ENCODE results near the gene GFPT2. TPM values are rescaled to one million over a fixed set of nuclear protein-coding genes. Genes with fewer than 3 reads are reported as not detected.
"Not testable (repeated sequence)": the region's sequence is repeated elsewhere in the genome, so short reads cannot be mapped to it uniquely, and the experiment has no call there.

Gene GFPT2
- total RNA-seq, 2 donors from 2014 or later, result 3.9 to 17.5 TPM

DNA sequence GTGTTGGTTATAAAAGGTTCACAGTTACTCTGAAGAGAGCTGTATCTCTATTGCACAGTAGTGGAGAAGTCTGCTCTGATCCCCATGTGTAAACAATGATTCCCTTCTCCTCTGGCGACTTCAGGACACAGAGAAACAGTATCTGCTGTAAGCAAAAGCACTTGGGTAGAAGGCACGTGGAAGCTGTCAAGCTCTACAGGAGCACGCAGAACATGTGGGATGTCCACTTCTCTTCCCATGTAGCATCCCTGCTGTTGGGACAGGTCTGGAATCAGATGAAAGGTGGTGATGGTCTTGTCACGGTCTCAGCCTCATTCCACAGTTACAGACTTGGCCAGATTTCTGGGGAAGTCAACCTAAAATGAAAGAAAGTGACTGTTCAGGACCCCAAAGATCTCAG, 51.9 kb downstream of the GFPT2 start:
- Histone ChIP-seq H3K36me3 (replicated peaks in 1 of 2; ENCODE audit: insufficient read depth in 1 of 2, low read depth in 2 of 2) (no peaks in the 10 kb centered on the region), H3K27me3 (no peaks in the 10 kb centered on the region), H3K4me1 (no peaks in the 10 kb centered on the region), H3K27ac (no peak overlapping the region), H3K4me3 (no peak overlapping the region), H3K9me3 (no peaks in the 10 kb centered on the region)
- no peak for TF ChIP-seq POLR2A (IDR thresholded peaks at IDR 0.05)
- TF ChIP-seq, protein P1, sequence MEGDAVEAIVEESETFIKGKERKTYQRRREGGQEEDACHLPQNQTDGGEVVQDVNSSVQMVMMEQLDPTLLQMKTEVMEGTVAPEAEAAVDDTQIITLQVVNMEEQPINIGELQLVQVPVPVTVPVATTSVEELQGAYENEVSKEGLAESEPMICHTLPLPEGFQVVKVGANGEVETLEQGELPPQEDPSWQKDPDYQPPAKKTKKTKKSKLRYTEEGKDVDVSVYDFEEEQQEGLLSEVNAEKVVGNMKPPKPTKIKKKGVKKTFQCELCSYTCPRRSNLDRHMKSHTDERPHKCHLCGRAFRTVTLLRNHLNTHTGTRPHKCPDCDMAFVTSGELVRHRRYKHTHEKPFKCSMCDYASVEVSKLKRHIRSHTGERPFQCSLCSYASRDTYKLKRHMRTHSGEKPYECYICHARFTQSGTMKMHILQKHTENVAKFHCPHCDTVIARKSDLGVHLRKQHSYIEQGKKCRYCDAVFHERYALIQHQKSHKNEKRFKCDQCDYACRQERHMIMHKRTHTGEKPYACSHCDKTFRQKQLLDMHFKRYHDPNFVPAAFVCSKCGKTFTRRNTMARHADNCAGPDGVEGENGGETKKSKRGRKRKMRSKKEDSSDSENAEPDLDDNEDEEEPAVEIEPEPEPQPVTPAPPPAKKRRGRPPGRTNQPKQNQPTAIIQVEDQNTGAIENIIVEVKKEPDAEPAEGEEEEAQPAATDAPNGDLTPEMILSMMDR (IDR thresholded peaks at IDR 0.05), result no peak
- 57 to 61% methylated on average over 4 of the region's 4 CpGs for WGBS, 2 donors
- no peak for DNase-seq
- no peak for ATAC-seq
- intact Hi-C loops (cut with DNase I), result no loop called here

DNA sequence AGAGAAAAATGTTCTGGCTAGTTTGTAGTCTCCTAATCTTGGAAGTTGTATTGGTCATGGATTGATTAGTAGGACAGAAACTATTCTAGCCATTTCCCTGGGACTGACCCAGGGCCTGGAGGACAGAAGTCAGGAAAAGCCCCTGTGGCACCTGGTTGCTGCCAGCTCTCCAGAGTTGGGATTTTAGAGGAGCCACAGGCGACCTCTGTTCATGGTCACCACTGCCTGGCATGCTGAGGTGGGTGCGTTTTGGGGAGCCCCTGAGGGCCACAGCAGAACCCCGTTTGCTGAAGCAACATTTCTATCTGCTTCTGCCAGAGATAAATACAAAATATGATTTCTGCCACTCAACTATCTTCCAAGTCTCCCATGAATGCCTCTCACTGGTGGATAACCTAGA, 53.6 kb downstream of the GFPT2 start:
- Histone ChIP-seq H3K36me3 (replicated peaks in 1 of 2; ENCODE audit: insufficient read depth in 1 of 2, low read depth in 2 of 2) (no peaks in the 10 kb centered on the region), H3K27me3 (no peaks in the 10 kb centered on the region), H3K4me3 (no peak overlapping the region), H3K4me1 (no peaks in the 10 kb centered on the region), H3K27ac (no peak overlapping the region), H3K9me3 (no peaks in the 10 kb centered on the region)
- no peak for ATAC-seq
- intact Hi-C loops (cut with DNase I), result no loop called here
- no peak for DNase-seq
- 70 to 75% methylated on average over 3 of the region's 3 CpGs for WGBS, 2 donors
- TF ChIP-seq, protein P1 (IDR thresholded peaks at IDR 0.05), result no peak
- no peak for TF ChIP-seq POLR2A (IDR thresholded peaks at IDR 0.05)

- H3K4me3 ChIP-seq; H3K4me1 ChIP-seq; H3K27ac ChIP-seq; H3K36me3 ChIP-seq (replicated peaks in 1 of 2; ENCODE audit: insufficient read depth in 1 of 2, low read depth in 2 of 2); intact Hi-C loops (cut with DNase I); H3K27me3 ChIP-seq; ATAC-seq; H3K9me3 ChIP-seq; DNase-seq: not testable (repeated sequence)
- WGBS, 2 donors, result 89 to 90% methylated on average over 12 to 13 of the region's 14 CpGs
These were observed 54.1 kb downstream of the GFPT2 start for GRCh38 chr5:180299014-180299413.

DNA sequence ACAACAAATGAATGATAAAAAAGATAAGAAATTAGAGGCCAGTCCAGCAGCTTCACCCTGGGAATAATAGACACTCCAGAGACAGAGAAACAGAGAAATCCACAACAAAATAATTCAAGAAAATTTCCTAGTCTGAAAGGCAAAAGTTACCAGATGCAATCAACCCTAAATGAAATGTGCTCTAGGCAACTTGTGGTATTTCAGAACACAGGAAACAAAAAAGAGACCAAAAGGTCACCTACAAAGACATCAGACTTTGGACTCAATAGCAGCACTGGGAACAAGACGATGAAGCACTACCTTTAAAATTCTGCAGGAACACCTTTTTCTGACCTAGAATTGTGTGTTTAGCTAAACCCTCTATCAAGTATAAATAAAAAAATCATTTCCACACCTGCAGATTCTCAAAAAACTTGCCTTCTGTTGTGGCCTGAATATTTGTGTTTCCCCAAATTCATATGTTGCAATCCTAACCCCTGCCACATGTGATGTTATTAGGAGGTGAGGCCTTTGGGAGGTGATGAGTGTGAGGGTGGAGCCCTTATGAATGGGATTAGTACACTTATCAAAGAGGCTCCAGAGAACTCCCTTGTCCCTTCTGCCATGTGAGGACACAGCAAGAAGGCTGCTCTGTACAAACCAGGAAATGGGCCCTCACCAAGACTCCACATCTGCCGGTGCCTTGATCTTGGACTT, 55.4 kb downstream of the GFPT2 start:
- Histone ChIP-seq H3K36me3 (replicated peaks in 1 of 2; ENCODE audit: insufficient read depth in 1 of 2, low read depth in 2 of 2) (no peaks in the 10 kb centered on the region), H3K4me3 (no peak overlapping the region), H3K27ac (no peak overlapping the region), H3K27me3 (no peaks in the 10 kb centered on the region), H3K4me1 (peaks cover 14% of the 10 kb centered on the region), H3K9me3 (no peaks in the 10 kb centered on the region)
- TF ChIP-seq, protein P1 (IDR thresholded peaks at IDR 0.05), result no peak
- no peak for TF ChIP-seq POLR2A (IDR thresholded peaks at IDR 0.05)
- DNase-seq, result no peak
- intact Hi-C loops (cut with DNase I), result no loop called here
- WGBS, 2 donors, result 87 to 93% methylated on average over 2 of the region's 2 CpGs
- ATAC-seq, result no peak

- intact Hi-C loops (cut with DNase I), result no loop called here
- Histone ChIP-seq H3K4me3 (no peak overlapping the region), H3K9me3 (no peaks in the 10 kb centered on the region), H3K36me3 (replicated peaks in 1 of 2; ENCODE audit: insufficient read depth in 1 of 2, low read depth in 2 of 2) (no peaks in the 10 kb centered on the region), H3K27ac (no peak overlapping the region), H3K4me1 (peaks cover 16% of the 10 kb centered on the region), H3K27me3 (no peaks in the 10 kb centered on the region)
- ATAC-seq (no peak), DNase-seq (no peak)
- WGBS, 2 donors, result 70 to 75% methylated on average over 6 to 7 of the region's 7 CpGs
- no peak for TF ChIP-seq POLR2A (IDR thresholded peaks at IDR 0.05)
- TF ChIP-seq, protein P1 (IDR thresholded peaks at IDR 0.05), result no peak
These were observed 56.4 kb downstream of the GFPT2 start for GRCh38 chr5:180296771-180297170.
